SW 1271 (cell line): ENCODE measurements around the gene DISP2.

Source experiments
- DNase-seq, 2 experiments: peaks; one replicate each; lab custom pipeline; 2025; lab: John Stamatoyannopoulos, UW

Gene DISP2

GRCh38 chr15:40344217-40344616 lies 13.8 kb upstream of the DISP2 start:
- no peak for DNase-seq

GRCh38 chr15:40344631-40345120 lies 13.3 kb upstream of the DISP2 start:
- DNase-seq: peak in 1 of 2 experiments; percentile 57

DNA sequence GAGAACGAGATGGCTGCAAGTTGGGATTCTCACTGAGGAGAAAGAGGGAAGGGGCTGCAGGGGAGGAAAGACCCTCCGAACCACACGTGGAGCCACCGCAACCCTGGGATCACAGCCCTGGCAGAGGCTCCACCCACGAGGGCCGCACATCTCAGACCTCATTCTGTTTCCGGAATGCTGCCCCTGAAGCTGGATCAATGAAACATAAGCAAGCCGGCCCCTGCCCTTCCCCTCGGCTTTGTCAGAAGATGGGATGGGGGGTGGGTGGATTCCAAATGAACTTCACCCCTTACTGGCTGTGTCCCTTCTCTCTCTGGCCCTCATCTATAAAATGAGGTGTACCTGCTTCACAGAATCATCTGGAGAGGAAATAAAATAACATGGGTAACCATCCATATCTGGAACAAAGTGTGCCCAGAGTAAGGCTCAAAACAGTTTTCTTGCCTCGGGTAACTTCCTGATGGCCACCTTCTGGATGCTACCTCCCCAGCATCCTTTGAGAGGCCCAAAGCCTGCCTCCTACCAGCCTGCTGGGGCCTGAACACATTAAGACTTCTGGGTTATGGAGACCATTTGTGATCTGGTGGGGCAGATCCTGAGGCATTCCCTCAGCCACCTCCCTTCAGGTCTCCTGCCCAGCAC lies 12.7 kb upstream of the DISP2 start:
- DNase-seq: no peak

DNA sequence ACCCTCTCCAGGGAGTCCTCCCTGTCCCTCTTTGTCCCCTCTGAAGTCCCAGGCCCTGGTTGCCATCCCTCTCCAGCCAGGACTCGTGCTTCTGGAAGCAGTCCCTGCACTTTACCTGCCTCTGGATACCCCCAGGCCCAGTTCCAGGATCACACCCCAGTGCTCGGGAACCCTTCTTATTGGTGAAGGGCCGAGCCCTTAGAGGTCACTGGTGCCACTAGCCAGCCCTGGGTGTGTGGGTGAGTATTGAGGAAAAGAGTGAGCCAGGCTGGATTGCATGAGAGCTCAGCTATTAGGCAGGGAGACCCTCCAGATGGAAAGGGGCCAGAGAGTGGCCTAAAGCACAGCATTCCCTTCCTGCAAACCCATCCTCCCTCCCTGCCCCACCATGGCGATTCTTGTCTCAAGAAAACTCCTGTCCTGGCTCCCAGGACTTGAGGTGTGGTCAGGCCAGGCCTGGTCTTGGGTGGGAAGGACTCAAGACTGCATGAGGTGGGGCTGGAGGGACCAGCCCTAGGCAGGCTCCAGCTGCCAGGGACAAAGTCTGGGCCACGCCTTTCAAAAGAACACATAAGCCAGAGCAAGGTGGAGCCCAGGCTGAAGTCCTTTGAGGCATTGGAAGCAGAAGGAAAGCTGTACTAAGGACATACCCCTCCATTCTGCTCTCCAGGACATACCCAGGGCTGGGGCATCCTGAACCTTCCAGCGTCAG lies 12.0 kb upstream of the DISP2 start:
- DNase-seq: no peak

DNA sequence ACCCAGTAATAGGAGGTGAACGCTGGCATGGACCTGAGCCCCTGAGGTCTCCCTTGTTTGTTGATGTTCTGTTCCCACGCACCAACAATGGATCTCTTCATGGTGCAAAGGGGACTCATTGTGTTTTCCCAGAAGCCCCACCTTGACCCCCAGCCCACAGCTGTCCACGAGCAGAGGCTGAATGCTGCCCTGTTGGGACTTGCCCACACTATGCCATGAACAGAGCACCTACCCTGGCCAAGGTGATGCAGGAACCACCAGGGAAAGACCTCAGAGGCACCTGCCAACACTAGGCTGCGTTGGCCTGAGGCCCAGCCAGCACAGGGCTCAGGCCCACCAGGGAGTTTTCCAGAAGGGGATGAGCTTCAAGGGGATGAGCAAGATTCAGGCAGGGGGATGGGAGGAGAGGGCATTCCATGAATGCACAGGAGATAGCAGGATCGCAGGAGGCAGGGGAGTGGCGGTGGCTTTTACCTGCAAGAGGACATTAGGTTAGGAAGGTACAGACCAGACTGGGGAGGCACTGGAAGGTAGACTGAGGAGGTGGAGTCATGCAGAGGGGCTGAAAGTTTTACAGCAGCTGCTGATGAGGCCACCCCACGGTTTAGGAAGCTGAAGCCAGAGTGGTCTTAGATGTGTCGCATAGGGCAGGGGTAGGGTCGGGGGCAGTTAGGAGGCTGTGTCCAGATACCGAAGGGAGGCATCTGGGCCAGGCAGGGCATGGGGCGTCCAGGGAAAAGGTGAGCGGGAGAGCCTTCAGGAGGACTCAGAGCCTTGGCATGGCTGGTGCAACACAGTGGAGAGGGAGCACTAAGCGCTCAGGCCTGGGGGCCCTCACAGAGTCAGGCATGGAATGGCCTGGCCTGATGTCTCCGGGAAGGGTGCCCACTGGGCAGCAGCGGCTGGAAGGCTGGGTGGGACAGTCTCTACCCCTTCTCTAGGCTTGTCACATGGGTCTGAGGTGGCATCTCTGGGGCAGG lies 11.2 kb upstream of the DISP2 start:
- no peak for DNase-seq

DNA sequence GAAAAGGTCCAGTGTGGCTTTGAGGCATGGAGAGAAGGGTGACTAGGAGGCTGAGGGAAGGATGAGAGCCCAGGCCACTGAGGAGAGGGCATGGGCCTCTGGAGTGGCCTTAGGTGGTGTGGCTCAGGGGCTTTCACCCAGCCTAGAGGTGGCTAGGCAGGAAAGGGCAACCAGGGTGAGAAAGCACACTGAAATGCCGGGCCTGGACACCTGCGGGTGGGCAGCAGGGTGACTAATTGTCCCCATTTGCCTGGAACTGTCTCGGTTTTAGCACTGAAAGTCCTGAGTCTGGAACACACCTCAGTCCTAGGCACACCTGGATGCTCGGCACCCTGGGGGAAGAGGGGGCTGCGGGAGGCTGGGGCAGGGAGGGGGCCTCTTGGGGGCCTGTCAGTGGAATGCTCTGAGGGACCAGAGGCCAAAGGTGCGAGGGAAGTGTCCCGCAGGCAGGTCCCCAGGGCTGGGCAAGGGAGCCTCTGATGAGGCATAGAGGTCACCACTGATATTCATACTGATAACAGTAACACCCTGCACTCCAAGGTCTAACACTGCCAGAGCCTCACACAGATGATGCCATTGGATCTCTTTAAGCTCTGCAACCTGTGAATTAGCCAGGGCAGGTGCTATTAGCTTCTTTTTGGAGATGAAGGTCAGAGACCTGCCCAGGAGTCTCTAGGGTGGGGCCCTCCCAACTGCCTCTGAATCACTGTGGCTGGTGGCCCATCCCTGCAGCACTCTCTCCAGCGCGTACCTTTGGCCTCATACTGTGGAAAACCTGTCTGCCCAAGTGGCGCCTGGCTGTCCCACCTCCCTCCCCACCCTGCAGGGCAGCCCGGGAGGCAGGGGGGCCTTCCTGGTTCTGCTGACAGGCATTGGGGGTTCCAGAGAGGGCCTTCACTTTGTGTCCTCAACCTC lies 10.2 kb upstream of the DISP2 start:
- DNase-seq: no peak

DNA sequence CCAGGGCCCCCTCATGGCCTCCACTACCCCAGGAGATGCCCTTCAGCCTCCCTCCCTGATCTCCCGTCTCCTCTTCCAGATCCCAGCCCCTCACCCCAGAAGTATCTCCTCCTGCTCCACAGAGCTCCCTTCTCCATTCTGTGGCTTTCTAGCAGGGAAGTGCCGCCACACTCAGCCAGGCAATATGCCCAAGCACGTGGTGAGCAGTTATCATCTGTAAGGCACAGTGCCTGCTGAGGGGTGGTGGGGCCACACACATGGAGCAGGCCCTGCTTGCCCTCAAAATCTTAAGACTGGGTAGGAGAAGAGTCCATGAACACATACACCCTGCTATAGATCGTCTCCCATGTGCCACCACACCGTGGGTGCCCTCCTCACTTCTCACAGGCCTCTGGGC lies 9.5 kb upstream of the DISP2 start:
- DNase-seq: no peak

DNA sequence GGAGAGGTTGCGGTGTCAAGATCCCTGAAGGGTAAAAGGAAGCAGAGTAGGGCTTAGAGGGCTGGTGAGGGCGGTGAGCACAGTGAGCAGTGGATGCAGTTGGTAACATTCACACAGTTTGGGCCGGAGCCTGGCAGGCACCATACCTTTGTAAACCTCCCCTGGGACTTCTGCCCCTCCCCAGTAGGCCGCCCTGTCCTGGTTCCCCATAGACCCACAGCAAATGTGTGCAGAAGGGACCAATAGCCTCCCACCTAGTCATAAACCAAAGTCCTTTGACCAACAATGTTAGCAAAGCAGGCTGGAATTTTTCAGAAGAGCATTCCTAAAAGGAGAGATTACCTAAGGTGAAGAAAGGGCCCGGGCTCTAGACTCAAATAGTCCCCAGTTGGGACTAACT lies 8.9 kb upstream of the DISP2 start:
- DNase-seq: no peak

GRCh38 chr15:40352281-40352901 lies 5.6 kb upstream of the DISP2 start:
- DNase-seq: no peak

GRCh38 chr15:40353697-40354096 lies 4.3 kb upstream of the DISP2 start:
- no peak for DNase-seq

DNA sequence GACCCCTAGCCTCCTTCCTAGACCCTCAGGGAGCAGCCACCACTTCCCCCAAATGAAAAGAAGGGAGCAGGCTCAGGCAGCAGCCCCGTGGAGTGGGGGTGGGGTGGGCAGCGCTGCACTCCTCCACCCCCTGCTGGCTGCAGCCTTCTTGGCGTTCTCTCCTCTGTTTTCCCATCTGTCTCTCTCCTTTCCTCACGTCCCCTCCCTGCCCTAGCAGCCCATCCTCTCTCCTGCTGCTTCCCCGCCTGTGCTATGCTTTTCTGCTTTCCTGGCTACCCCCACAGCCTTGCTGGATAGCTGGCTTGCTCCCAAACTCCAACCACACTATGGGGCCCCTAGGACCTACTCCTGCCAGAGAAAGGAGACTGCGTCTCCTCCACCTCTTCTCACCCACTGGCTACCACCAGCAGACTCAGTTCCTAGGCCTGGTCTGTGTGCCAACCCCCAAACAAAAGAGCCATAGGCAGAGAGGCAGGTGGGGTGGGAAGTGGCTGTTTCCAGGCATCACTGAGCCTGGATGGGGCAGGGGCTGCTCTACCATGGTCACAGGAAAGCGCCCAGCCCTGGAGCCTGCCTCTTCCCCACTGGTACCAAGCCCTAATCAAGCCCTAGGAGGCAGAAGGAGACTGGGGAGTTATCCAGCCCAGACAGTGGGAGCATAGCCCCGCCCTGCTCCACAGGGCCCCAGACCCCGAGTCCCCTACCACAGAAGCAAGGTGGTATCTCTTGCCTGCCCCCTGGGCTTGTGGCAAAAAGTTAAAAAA lies 3.4 kb upstream of the DISP2 start:
- DNase-seq: no peak

DNA sequence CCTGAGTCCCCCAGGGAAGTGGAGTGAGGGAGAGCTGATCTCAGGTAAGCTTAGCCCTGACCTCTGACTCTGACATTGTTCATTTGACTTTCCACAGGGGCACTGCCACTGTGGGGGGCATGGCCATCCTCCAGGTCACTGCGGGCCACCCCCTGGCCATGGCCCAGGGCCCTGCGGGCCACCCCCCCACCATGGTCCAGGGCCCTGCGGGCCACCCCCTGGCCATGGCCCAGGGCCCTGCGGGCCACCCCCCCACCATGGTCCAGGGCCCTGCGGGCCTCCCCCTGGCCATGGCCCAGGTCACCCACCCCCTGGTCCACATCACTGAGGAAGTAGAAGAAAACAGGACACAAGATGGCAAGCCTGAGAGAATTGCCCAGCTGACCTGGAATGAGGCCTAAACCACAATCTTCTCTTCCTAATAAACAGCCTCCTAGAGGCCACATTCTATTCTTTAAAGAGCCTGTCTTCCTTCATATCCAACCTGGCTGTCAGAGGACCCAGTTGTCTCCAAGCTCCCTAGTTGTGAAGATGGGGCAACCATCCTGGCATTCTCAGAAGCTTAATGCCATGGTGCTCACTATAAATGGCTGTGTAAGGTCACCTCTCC lies 1.9 kb upstream of the DISP2 start:
- no peak for DNase-seq

DNA sequence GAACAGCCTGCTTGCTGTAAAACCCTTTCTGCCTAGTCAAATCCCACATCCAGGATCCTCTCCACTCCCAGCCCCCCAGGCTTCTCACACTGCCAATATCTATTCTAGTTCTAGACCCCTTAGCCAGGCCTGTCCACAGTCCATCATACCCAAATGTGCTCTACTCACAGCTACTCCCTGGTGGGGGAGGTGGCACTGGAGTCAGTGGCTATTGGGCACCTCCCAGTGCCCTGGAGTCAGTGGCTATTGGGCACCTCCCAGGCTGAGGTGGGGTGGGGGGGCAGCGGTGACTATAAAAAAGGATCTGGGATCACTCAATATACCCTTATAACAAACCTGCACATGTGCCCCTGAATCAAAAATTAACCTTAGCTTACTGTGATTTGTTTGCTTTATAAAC lies 773 bp upstream of the DISP2 start:
- DNase-seq: no peak

- no peak for DNase-seq
Measured at GRCh38 chr15:40358471-40359353, 693 bp downstream of the DISP2 start.

GRCh38 chr15:40360015-40360414 lies 2.0 kb downstream of the DISP2 start:
- no peak for DNase-seq

- DNase-seq: no peak
Measured at GRCh38 chr15:40361640-40362039, 3.6 kb downstream of the DISP2 start.

DNA sequence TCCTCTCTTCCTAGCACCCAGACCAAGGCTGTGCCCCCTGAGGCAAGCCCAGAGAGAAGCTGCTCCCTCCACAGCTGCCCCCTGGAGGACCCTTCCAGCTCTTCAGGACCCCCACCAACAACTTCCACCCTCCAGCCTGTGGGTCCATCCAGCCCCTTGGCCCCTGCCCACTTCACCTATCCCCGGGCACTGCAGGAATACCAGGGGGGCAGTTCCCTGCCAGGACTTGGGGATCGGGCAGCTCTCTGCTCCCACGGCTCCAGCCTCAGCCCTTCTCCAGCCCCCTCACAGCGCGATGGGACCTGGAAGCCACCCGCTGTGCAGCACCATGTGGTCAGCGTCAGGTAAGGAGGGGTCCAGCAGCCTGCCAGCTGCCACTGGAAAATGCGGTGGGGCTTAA lies 5.6 kb downstream of the DISP2 start:
- no peak for DNase-seq

DNA sequence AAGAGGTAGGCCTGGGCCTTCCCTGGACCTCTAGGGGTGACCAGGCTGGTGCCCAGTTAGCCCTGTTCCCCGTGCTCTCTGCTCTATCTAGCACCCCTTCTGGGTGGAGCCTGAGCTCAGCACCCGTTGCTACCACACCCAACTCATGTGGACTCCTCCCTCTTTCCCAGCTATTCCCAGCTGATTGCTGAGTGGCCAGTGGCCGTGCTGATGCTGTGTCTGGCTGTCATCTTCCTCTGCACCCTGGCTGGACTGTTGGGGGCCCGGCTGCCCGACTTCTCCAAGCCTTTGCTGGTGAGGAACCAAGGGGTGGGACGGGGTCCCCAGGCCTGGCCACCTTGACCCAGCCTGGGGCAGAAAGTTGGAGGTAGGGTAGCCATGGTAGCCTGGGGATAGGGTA lies 6.2 kb downstream of the DISP2 start:
- no peak for DNase-seq

DNA sequence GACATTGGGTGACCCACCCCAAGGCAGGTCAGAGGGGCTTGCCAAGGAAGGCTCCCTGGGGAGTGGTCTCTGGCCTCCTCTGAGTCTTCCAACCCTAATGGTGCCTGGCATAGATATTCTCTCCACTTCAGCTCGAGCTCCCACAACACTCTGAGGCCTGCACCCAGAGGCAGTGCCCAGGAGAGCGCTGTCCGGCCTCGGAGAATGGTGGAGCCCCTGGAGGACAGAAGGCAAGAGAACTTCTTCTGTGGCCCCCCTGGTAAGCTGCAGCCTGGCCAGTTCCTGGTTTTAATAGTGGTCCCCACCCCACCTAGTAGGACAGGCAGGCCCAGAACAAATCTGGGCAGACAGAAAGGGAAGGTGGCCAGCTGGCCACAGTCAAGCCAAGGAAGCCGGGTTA lies 7.0 kb downstream of the DISP2 start:
- no peak for DNase-seq
